GM19324 (cell line): ENCODE data around the gene MME.
"Not testable (repeated sequence)": the region's sequence is repeated elsewhere in the genome, so short reads cannot be mapped to it uniquely, and the experiment has no call there.

Experiments used
- ATAC-seq: cut with Tn5 transposase; IDR thresholded peaks from one replicate; pipeline ENCODE4 v1.9.1; 2021; ENCODE audit warnings: mild to moderate bottlenecking, moderate library complexity; ENCODE audit not compliant: unreplicated experiment, low FRiP score

Gene MME

GRCh38 chr3:155083313-155083905 is 3.3 kb downstream of the MME start:
- no peak for ATAC-seq

GRCh38 chr3:155084567-155084966 is 4.4 kb downstream of the MME start:
- no peak for ATAC-seq

DNA sequence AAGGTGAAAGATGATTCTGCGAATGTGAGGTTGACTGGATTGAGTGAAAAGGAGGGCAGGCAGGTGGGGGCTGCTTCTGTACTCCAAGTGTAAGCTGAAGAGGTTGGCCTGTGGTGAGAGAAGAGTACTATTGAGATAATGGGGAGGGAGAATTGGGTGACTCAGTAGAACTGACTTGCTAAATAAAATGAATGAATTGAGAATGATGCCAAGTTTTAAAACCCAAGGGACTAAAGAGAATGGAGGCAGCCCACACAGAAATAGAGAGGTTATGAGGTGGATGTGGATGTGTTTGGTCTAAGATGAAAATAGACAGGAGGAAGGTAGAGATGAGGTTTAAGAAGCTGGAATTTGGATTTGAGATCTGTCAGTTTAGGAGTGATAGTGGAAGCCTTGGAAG is 5.9 kb downstream of the MME start:
- ATAC-seq: no peak

- no peak for ATAC-seq
Observed at GRCh38 chr3:155088706-155089345, 8.7 kb downstream of the MME start.

DNA sequence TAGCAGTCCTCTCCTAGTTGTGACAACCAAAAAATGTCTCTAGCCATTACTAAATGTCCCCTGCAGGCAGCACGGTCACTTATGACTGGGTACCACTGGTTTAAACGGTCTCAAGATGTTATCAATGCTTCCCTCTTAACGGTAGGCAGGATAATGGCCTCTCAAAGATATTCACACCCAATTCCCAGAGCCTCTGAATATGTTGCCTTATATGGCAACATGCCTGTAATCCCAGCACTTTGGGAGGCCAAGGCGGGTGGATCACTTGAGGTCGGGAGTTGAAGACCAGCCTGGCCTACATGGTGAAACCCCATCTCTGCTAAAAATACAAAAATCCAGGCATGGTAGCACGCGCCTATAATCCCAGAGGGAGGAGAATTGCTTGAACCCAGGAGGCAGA is 9.4 kb downstream of the MME start:
- ATAC-seq: no peak

- ATAC-seq: no peak
Observed at GRCh38 chr3:155093261-155093660, 13.1 kb downstream of the MME start.

- no peak for ATAC-seq
Observed at GRCh38 chr3:155096303-155097008, 16.3 kb downstream of the MME start.

DNA sequence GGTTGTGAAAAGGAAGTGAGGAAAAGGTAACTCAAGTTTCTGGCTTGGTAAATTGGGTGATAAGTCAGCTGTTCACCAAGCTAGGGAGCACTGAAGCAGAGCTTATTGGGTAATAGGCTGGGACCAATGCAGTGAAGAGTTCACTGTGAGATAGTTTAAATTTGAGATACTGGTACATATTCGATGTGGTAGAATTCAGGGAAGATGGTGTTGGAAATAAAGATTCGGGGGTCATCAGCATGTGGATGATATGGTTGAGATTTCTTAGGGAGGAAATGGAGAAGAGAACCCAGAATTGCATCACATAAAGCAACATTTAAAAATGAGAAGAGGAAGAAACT is 16.9 kb downstream of the MME start:
- ATAC-seq: no peak

GRCh38 chr3:155101398-155101797 is 21.3 kb downstream of the MME start:
- ATAC-seq: no peak

GRCh38 chr3:155102329-155102728 is 22.2 kb downstream of the MME start:
- no peak for ATAC-seq

DNA sequence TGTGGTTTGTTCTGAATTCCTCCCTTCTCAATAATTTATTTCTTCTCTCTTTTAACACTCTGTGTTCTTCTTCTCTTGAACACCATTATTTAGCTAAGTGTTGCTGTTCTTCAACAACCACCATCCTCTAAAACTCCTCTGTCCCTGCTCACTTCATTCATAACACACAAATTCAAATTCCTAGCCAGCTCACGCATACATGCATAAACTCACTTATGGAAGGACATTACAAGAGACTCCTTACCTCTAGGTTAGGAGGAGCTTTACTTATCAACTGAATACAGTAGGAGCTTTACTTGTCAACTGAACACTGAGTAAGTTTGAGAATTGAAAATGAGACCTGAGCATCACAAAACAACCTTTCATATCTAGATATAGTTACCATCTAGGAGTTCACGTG is 23.6 kb downstream of the MME start:
- no peak for ATAC-seq

GRCh38 chr3:155106119-155106518 is 26.0 kb downstream of the MME start:
- ATAC-seq: no peak

- ATAC-seq: no peak
Observed at GRCh38 chr3:155110022-155110421, 29.9 kb downstream of the MME start.

DNA sequence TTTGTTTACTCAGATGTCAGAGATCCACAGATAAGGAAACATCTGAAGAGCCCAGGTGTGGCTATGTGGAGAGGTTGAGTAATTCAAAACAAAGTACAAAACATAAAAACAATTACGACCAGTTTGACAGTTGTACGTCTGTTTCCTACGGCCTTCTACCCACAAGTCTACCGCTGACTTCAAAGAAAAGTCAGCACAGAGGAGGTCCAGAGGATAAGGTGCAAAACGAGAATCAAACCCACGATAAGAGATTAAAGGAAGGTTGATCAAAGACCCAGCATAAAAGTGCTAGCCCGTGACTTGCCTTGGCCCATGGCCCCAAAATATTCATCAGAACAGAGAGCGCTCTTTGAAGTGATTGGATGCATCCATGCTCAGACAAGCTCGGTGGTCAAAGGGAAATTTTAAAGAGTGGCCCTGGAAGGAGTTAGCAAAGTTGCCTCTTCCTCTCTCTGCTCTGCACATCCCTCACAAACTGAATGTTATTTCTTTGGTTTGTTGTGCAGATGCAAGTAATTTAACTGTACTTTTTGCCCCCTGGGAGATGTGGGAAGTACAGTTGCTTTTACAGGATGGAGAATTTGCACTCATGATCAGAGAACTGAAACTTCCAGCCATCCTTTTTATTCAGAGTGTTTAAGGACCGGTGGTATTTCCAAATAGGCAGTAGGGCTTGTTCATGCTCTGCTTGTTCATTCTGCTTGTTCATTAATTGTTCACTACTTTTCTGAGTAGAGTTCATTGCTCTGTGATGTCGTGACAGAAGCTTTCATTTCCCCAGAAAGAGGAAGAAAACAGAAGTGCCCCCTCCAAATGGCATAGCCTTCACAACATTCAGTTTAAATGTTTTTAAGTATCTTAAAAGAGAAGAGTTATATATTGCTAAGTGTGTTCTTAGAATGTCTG is 31.1 kb downstream of the MME start:
- ATAC-seq: no peak

DNA sequence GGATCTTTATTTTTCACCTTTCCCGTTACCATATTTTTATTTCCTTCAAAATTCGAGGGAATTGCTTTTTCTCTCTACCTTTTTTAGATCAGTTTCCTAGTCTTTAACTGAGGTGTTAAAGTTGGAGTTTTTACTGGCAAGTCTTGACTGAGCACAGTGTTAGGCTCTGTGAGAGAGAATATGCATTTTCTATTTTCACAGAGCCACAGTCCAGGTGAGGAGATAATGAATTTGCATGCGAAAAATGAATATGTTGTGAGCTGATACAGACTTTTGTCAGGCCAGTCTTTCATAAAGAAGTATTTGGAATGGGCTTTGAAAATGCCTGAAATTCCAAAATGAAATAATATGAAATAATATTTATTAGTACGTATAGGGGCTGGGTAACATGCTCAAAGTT is 31.9 kb downstream of the MME start:
- ATAC-seq: no peak

DNA sequence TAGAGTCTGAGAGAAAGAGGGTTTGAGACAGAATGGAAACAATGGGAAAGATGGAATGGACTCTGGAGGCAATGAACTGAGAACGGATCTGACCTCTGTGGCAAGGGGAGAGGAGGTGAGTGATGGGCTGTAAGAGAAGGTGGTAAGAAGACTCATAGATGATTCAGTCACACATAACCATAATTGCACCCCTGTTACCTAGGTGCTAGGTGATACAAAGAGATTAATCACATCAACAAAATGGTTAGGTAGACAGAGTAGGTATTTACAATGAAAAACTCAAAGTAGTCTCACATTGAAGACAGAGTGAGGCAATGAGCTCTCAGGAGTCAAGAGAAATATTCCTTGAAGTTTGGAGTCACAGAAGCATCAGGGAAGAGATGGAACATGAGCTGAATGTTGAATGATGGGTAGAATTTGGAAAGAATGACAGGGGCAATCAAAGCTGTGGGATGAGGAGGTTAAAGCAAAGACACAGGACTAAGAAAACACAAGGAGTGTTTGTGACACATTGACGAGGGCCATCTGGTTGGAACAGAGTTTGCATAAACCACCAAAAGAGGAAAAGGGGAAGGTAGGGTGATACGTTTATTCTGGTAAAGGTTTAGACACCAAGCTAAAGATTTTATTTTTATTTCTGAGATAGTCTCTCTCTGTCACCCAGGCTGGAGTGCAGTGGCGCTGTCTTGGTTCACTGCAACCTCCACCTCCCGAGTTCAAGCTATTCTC is 32.7 kb downstream of the MME start:
- no peak for ATAC-seq

DNA sequence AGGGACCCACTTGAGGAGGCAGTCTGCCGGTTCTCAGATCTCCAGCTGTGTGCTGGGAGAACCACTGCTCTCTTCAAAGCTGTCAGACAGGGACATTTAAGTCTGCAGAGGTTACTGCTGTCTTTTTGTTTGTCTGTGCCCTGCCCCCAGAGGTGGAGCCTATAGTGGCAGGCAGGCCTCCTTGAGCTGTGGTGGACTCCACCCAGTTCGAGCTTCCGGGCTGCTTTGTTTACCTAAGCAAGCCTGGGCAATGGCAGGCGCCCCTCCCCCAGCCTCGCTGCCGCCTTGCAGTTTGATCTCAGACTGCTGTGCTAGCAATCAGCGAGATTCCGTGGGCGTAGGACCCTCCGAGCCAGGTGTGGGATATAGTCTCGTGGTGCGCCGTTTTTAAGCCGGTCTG is 44.6 kb downstream of the MME start:
- not testable (repeated sequence) for ATAC-seq

DNA sequence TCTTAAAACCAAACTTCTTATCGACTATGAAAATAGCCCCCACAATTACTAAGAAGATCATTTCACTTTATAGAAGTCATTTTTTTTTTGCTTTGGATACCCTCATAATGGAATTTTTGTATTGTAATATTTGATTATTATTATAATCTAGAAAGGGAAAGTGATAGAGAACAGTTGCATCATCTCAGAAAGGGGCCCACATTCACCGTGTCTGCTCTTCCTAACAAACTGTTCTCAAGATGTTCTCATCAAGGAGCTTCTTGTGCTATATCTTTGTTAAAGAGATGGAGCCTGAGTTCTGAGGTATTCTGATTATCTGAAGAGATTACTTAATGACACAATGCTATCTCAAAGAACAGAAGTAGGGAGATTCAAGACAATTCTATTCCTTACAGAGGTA is 49.3 kb downstream of the MME start:
- ATAC-seq: no peak

GRCh38 chr3:155130001-155130400 is 49.9 kb downstream of the MME start:
- ATAC-seq: no peak

- ATAC-seq: peak; percentile 74
Observed at GRCh38 chr3:155131104-155131503, 51.0 kb downstream of the MME start.
